Neural crest cell (in vitro differentiated cells): ENCODE results near the gene TCF7L2. TPM values are rescaled to one million over a fixed set of nuclear protein-coding genes. Genes with fewer than 3 reads are reported as not detected.

Experiments
- DNase-seq: peaks from one replicate; pipeline ENCODE4 v3.0.0; 2021; ENCODE audit warnings: low read depth, mixed read lengths, low spot score
- H3K27ac Mint-ChIP-seq: one replicate; pipeline ENCODE4 v1.8.0; 2021; ENCODE audit warnings: mild to moderate bottlenecking, mixed read lengths; ENCODE audit not compliant: unreplicated experiment
- H3K27me3 Mint-ChIP-seq: 2 replicates; pipeline ENCODE4 v1.8.0; 2021; ENCODE audit warnings: low read depth, mild to moderate bottlenecking, mixed read lengths
- H3K36me3 Mint-ChIP-seq: 2 replicates; pipeline ENCODE4 v1.8.0; 2021; ENCODE audit warnings: low read depth, mild to moderate bottlenecking, mixed read lengths
- H3K4me1 Mint-ChIP-seq: 2 replicates; pipeline ENCODE4 v1.8.0; 2021; ENCODE audit warnings: mixed read lengths
- H3K4me3 Mint-ChIP-seq: one replicate; pipeline ENCODE4 v1.8.0; 2021; ENCODE audit warnings: mild to moderate bottlenecking, mixed read lengths
- H3K9me3 Mint-ChIP-seq: 2 replicates; pipeline ENCODE4 v1.8.0; 2021; ENCODE audit warnings: mixed read lengths
- total RNA-seq: library from RNA; stranded (reverse); gene quantifications from 2 replicates; pipeline ENCODE4 v1.2.1, GENCODE V29; 2021
- TF ChIP-seq, protein P1 (sequence below): fragments of 200-600 bp; sonication (generic); conservative IDR thresholded peaks from 2 replicates; pipeline ENCODE4 v1.5.0; 2021; ENCODE audit warnings: antibody characterized with exemption, mild to moderate bottlenecking

The TCF7L2 gene
- total RNA-seq, 1 donor from 2014 or later, result 34.8 TPM

GRCh38 chr10:113124724-113125123 is 174.7 kb downstream of the TCF7L2 start:
- Mint-ChIP-seq H3K27me3 (peaks cover 60% of the 10 kb centered on the region), H3K4me3 (peak overlapping the region; percentile 2), H3K36me3 (peaks cover 7% of the 10 kb centered on the region), H3K9me3 (no peaks in the 10 kb centered on the region), H3K27ac (no peak overlapping the region), H3K4me1 (peaks cover 59% of the 10 kb centered on the region)
- no peak for DNase-seq
- TF ChIP-seq, protein P1, sequence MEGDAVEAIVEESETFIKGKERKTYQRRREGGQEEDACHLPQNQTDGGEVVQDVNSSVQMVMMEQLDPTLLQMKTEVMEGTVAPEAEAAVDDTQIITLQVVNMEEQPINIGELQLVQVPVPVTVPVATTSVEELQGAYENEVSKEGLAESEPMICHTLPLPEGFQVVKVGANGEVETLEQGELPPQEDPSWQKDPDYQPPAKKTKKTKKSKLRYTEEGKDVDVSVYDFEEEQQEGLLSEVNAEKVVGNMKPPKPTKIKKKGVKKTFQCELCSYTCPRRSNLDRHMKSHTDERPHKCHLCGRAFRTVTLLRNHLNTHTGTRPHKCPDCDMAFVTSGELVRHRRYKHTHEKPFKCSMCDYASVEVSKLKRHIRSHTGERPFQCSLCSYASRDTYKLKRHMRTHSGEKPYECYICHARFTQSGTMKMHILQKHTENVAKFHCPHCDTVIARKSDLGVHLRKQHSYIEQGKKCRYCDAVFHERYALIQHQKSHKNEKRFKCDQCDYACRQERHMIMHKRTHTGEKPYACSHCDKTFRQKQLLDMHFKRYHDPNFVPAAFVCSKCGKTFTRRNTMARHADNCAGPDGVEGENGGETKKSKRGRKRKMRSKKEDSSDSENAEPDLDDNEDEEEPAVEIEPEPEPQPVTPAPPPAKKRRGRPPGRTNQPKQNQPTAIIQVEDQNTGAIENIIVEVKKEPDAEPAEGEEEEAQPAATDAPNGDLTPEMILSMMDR, result no peak

GRCh38 chr10:113125612-113126011 is 175.6 kb downstream of the TCF7L2 start:
- Mint-ChIP-seq H3K36me3 (peaks cover 3% of the 10 kb centered on the region), H3K27ac (no peak overlapping the region), H3K27me3 (peaks cover 65% of the 10 kb centered on the region), H3K9me3 (no peaks in the 10 kb centered on the region), H3K4me1 (peaks cover 63% of the 10 kb centered on the region), H3K4me3 (peak overlapping the region; percentile 84)
- DNase-seq, result no peak
- TF ChIP-seq, protein P1, result no peak

GRCh38 chr10:113126229-113127201 is 176.5 kb downstream of the TCF7L2 start:
- Mint-ChIP-seq H3K4me1 (peaks cover 61% of the 10 kb centered on the region), H3K27ac (no peak overlapping the region), H3K36me3 (peaks cover 3% of the 10 kb centered on the region), H3K9me3 (no peaks in the 10 kb centered on the region), H3K27me3 (peaks cover 70% of the 10 kb centered on the region), H3K4me3 (peak overlapping the region; percentile 88)
- DNase-seq, result peak; percentile 51
- TF ChIP-seq, protein P1, result peak; percentile 78

DNA sequence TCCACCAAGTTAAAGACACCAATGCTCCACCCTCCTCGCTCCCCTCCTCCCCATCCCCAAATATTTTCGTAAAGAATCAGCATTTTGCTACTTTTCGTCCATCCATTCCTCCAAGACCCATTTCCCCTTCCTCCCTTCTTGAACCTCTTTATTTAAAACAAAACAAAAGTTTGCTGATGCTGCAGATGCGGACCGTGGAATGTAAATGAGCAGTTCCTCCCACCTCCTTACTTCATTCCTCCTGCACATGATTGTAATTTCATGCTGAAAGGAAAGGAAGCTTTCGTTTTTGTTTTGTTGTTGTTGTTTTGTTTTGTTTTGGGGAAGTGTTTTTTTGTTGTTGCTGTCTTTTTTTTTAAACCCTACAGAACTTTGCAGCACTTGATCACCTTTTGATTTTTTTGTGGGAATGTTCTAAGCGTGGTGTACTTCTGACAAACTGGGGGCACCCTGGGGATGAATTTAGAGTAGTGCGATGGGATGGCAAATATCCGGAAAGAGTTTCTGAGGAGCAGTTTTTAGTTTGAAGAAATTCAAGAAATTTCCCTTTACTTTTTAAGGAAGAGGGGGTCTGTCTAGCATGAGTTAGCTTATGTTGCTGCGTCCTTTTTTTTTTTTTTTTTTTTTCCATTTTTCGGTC is 177.3 kb downstream of the TCF7L2 start:
- peaks cover 76% of the 10 kb centered on the region for H3K27me3 Mint-ChIP-seq

DNA sequence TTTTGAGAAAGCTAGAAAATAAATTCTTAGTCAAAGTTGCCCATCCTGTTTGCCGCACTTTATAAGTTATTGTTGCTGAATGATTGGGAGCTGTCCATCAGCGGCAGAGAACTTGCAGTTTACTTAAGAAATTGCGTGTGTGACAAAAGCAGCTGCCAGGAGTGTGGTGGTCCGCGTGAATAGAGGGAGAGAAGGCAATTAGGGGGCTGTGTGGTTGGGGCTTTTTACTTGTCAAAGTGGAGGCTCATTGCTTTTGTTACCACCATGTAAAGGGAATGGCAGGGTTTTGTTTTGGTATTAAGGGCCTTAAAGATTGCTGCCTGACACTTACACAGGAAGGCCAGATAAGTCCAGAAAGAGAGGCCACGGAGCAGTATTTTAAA is 177.8 kb downstream of the TCF7L2 start:
- H3K27ac Mint-ChIP-seq, result no peak overlapping the region
- H3K4me3 Mint-ChIP-seq, result peak overlapping the region; percentile 88
- peaks cover 3% of the 10 kb centered on the region for H3K36me3 Mint-ChIP-seq
- TF ChIP-seq, protein P1, result no peak
- H3K27me3 Mint-ChIP-seq, result peaks cover 80% of the 10 kb centered on the region
- no peaks in the 10 kb centered on the region for H3K9me3 Mint-ChIP-seq
- peaks cover 75% of the 10 kb centered on the region for H3K4me1 Mint-ChIP-seq
- DNase-seq, result no peak

More for the DNA sequence above, 177.3 kb downstream of the TCF7L2 start:
- no peak for DNase-seq
- Mint-ChIP-seq H3K36me3 (peaks cover 3% of the 10 kb centered on the region), H3K4me3 (peak overlapping the region; percentile 88), H3K9me3 (no peaks in the 10 kb centered on the region), H3K4me1 (peaks cover 70% of the 10 kb centered on the region), H3K27ac (peak overlapping the region; percentile 32)
- TF ChIP-seq, protein P1, result no peak
